ENCODE data around the gene TPST1.
"Not testable (repeated sequence)": the region's sequence is repeated elsewhere in the genome, so short reads cannot be mapped to it uniquely, and the experiment has no call there.

TPST1 gene

DNA sequence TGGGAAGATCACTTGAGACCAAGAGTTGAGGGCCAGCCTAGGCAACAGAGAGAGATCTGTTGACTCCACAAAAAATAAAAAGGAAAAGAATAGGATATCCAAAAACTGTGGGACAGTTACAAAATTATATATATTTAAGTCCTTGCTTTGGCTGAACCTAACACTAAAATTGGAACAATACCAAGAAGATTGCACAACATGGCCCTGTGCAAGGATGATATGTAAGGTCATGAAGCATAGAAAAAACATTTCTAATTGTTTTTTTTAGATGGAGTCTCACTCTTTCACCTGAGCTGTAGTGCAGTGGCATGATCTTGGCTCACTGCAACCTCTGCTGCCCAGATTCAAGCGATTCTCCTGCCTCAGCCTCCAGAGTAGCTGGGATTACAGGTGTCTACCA is 139.0 kb downstream of the TPST1 start:
- Histone ChIP-seq H3K27me3 (replicated peaks; ENCODE audit: control insufficient read depth, insufficient read depth, low read length) (no peaks in the 10 kb centered on the region), H3K9ac (ENCODE audit: low read length) (no peak overlapping the region), H3K36me3 (ENCODE audit: control insufficient read depth, insufficient read depth, low read length, severe bottlenecking) (no peaks in the 10 kb centered on the region), H3K4me1 (ENCODE audit: control insufficient read depth, insufficient read depth, low read length) (peaks cover 21% of the 10 kb centered on the region), H3K4me3 (ENCODE audit: low read length) (no peak overlapping the region), H3K9me3 (ENCODE audit: control insufficient read depth, low read length) (peaks cover 5% of the 10 kb centered on the region)
- DNase-seq (ENCODE audit: low read depth): peak; percentile 58

GRCh38 chr7:66348531-66348930 is 143.4 kb downstream of the TPST1 start:
- Histone ChIP-seq H3K36me3 (ENCODE audit: control insufficient read depth, insufficient read depth, low read length, severe bottlenecking) (no peaks in the 10 kb centered on the region), H3K27me3 (replicated peaks; ENCODE audit: control insufficient read depth, insufficient read depth, low read length) (no peaks in the 10 kb centered on the region), H3K9ac (ENCODE audit: low read length) (no peak overlapping the region), H3K9me3 (ENCODE audit: control insufficient read depth, low read length) (no peaks in the 10 kb centered on the region), H3K4me3 (ENCODE audit: low read length) (no peak overlapping the region), H3K4me1 (ENCODE audit: control insufficient read depth, insufficient read depth, low read length) (peaks cover 38% of the 10 kb centered on the region)
- DNase-seq (ENCODE audit: low read depth): peak; percentile 55

DNA sequence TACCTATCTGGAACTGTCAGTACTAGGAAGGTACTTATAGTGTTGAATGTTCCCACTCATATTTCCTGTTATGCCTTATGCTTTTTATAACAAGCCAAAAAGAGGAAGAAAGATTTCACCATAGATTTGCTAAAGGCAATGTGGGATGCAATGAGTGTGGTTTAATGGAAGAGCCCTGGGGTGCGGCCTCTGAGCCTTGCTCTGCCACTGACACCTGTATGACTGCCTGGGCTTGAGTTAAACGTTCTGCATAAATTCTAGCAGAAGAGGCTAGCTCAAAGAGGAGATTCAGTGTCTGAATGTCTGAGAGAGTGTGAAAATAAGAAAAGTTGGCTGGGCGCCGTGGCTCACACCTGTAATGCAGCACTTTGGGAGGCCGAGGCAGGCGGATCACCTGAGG is 143.8 kb downstream of the TPST1 start:
- H3K4me1 ChIP-seq (ENCODE audit: control insufficient read depth, insufficient read depth, low read length): peaks cover 42% of the 10 kb centered on the region
- H3K27me3 ChIP-seq (replicated peaks; ENCODE audit: control insufficient read depth, insufficient read depth, low read length): no peaks in the 10 kb centered on the region
- no peak overlapping the region for H3K4me3 ChIP-seq (ENCODE audit: low read length)
- DNase-seq (ENCODE audit: low read depth): peak; percentile 25
- H3K36me3 ChIP-seq (ENCODE audit: control insufficient read depth, insufficient read depth, low read length, severe bottlenecking): no peaks in the 10 kb centered on the region
- no peaks in the 10 kb centered on the region for H3K9me3 ChIP-seq (ENCODE audit: control insufficient read depth, low read length)
- no peak overlapping the region for H3K9ac ChIP-seq (ENCODE audit: low read length)

GRCh38 chr7:66352071-66352470 is 146.9 kb downstream of the TPST1 start:
- no peaks in the 10 kb centered on the region for H3K27me3 ChIP-seq (replicated peaks; ENCODE audit: control insufficient read depth, insufficient read depth, low read length)
- no peak for DNase-seq (ENCODE audit: low read depth)
- peak overlapping the region; percentile 18 for H3K4me3 ChIP-seq (ENCODE audit: low read length)
- no peaks in the 10 kb centered on the region for H3K9me3 ChIP-seq (ENCODE audit: control insufficient read depth, low read length)
- no peaks in the 10 kb centered on the region for H3K36me3 ChIP-seq (ENCODE audit: control insufficient read depth, insufficient read depth, low read length, severe bottlenecking)
- H3K4me1 ChIP-seq (ENCODE audit: control insufficient read depth, insufficient read depth, low read length): peaks cover 37% of the 10 kb centered on the region
- H3K9ac ChIP-seq (ENCODE audit: low read length): peak overlapping the region; percentile 32

DNA sequence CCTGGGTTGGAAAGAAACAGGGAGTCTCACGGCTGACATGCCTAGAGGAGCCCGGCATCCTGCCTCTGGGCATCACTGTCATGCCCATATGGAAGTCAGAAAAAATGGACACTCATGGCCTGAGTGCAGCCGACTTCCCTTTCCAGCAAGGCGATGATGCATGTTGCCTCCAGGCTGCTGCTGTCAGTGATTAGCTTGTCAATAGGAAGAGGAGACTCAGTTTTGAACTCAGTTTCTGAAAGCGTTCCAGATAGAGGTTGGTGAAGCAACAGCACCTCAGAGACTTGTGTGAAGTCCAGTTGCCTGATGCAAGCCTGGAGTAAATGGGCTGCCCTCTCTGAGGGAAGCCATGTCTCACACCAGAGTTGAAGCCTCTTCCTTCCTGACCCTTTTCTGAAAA is 148.4 kb downstream of the TPST1 start:
- peaks cover 3% of the 10 kb centered on the region for H3K36me3 ChIP-seq (ENCODE audit: control insufficient read depth, insufficient read depth, low read length, severe bottlenecking)
- H3K4me3 ChIP-seq (ENCODE audit: low read length): no peak overlapping the region
- H3K4me1 ChIP-seq (ENCODE audit: control insufficient read depth, insufficient read depth, low read length): peaks cover 31% of the 10 kb centered on the region
- no peaks in the 10 kb centered on the region for H3K9me3 ChIP-seq (ENCODE audit: control insufficient read depth, low read length)
- peak; percentile 61 for DNase-seq (ENCODE audit: low read depth)
- no peak overlapping the region for H3K9ac ChIP-seq (ENCODE audit: low read length)
- H3K27me3 ChIP-seq (replicated peaks; ENCODE audit: control insufficient read depth, insufficient read depth, low read length): no peaks in the 10 kb centered on the region

- DNase-seq (ENCODE audit: low read depth): no peak
- peaks cover 15% of the 10 kb centered on the region for H3K36me3 ChIP-seq (ENCODE audit: control insufficient read depth, insufficient read depth, low read length, severe bottlenecking)
- H3K9me3 ChIP-seq (ENCODE audit: control insufficient read depth, low read length): no peaks in the 10 kb centered on the region
- H3K9ac ChIP-seq (ENCODE audit: low read length): no peak overlapping the region
- no peaks in the 10 kb centered on the region for H3K27me3 ChIP-seq (replicated peaks; ENCODE audit: control insufficient read depth, insufficient read depth, low read length)
- H3K4me3 ChIP-seq (ENCODE audit: low read length): no peak overlapping the region
- H3K4me1 ChIP-seq (ENCODE audit: control insufficient read depth, insufficient read depth, low read length): peaks cover 25% of the 10 kb centered on the region
Measured at GRCh38 chr7:66355756-66356155, 150.6 kb downstream of the TPST1 start.

GRCh38 chr7:66356277-66356721 is 151.2 kb downstream of the TPST1 start:
- Histone ChIP-seq H3K27me3 (replicated peaks; ENCODE audit: control insufficient read depth, insufficient read depth, low read length) (no peaks in the 10 kb centered on the region), H3K4me3 (ENCODE audit: low read length) (no peak overlapping the region), H3K36me3 (ENCODE audit: control insufficient read depth, insufficient read depth, low read length, severe bottlenecking) (peaks cover 19% of the 10 kb centered on the region), H3K4me1 (ENCODE audit: control insufficient read depth, insufficient read depth, low read length) (peaks cover 25% of the 10 kb centered on the region), H3K9ac (ENCODE audit: low read length) (no peak overlapping the region), H3K9me3 (ENCODE audit: control insufficient read depth, low read length) (no peaks in the 10 kb centered on the region)
- DNase-seq (ENCODE audit: low read depth): no peak

DNA sequence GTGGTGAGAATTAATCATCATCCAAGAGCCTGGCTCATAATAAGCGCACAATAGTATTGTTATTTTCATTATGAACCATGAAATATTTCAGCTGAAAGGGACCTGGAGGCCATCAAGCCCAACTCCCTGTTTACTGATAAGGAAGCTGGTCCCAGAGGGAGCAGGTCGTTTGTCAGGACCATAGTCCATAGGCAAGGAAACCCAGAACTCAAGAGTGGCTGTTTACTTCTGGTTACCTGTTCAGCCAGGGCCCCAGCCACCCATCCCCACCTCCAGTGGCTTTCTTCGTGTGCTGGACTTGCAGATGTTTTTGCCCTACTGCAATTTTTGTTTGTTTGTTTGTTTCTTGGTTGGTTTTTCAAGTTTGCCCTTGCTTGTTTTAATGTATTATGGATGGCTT is 152.0 kb downstream of the TPST1 start:
- no peak overlapping the region for H3K4me3 ChIP-seq (ENCODE audit: low read length)
- no peaks in the 10 kb centered on the region for H3K9me3 ChIP-seq (ENCODE audit: control insufficient read depth, low read length)
- peaks cover 21% of the 10 kb centered on the region for H3K4me1 ChIP-seq (ENCODE audit: control insufficient read depth, insufficient read depth, low read length)
- DNase-seq (ENCODE audit: low read depth): no peak
- no peaks in the 10 kb centered on the region for H3K27me3 ChIP-seq (replicated peaks; ENCODE audit: control insufficient read depth, insufficient read depth, low read length)
- peaks cover 19% of the 10 kb centered on the region for H3K36me3 ChIP-seq (ENCODE audit: control insufficient read depth, insufficient read depth, low read length, severe bottlenecking)
- no peak overlapping the region for H3K9ac ChIP-seq (ENCODE audit: low read length)

DNA sequence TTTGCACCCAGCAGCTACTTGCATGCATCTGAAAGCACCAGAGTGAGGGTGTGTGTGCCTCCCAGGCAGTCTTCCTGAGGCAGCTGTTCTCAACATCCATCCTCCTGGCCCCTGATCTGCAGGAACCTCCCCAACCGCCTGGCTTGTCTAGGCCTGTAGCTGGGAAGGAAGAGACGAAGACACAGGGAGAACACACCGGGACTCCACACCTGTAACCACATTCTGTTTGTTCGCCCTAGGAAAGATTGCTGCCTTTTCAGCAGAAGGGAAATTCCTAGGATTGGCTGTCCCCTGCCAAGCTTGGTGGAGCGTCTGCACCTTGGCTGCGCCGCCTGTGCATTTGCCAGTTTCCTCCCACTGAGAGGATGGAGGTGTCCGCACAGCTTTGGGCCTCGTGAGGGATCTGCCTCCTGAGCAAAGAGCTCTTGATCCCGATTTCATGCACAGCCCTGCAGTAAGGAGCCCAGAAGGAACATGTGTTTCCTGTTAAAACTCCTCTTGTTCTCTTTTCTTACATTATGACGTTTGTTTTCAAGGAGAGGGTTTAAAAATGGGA is 154.6 kb downstream of the TPST1 start:
- H3K4me1 ChIP-seq (ENCODE audit: control insufficient read depth, insufficient read depth, low read length): no peaks in the 10 kb centered on the region
- no peak overlapping the region for H3K9ac ChIP-seq (ENCODE audit: low read length)
- no peak overlapping the region for H3K4me3 ChIP-seq (ENCODE audit: low read length)
- peaks cover 19% of the 10 kb centered on the region for H3K36me3 ChIP-seq (ENCODE audit: control insufficient read depth, insufficient read depth, low read length, severe bottlenecking)
- H3K9me3 ChIP-seq (ENCODE audit: control insufficient read depth, low read length): no peaks in the 10 kb centered on the region
- no peaks in the 10 kb centered on the region for H3K27me3 ChIP-seq (replicated peaks; ENCODE audit: control insufficient read depth, insufficient read depth, low read length)
- DNase-seq (ENCODE audit: low read depth): peak; percentile 43

DNA sequence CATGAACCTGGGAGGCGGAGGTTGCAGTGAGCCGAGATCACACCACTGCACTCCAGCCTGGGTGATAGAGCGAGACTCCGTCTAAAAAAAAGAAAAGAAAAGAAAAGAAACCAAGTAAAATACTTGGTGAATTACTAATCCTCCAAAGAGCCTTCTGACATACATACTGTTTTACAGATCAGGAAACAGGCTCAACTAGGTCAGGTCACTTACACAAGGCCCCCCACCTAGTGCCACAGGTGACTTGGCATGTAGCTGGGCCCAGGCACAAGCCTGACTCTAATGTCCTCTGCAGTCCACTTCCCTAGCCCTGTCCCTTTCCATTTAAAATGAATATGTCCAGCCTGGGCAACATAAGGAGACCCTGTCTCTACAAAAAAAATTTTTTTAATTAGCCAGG is 157.0 kb downstream of the TPST1 start:
- Histone ChIP-seq H3K36me3 (ENCODE audit: control insufficient read depth, insufficient read depth, low read length, severe bottlenecking) (peaks cover 19% of the 10 kb centered on the region), H3K4me1 (ENCODE audit: control insufficient read depth, insufficient read depth, low read length) (no peaks in the 10 kb centered on the region), H3K9me3 (ENCODE audit: control insufficient read depth, low read length) (no peaks in the 10 kb centered on the region), H3K27me3 (replicated peaks; ENCODE audit: control insufficient read depth, insufficient read depth, low read length) (no peaks in the 10 kb centered on the region), H3K9ac (ENCODE audit: low read length) (no peak overlapping the region), H3K4me3 (ENCODE audit: low read length) (no peak overlapping the region)
- DNase-seq (ENCODE audit: low read depth): no peak

- Histone ChIP-seq H3K9me3 (ENCODE audit: control insufficient read depth, low read length) (no peaks in the 10 kb centered on the region), H3K4me1 (ENCODE audit: control insufficient read depth, insufficient read depth, low read length) (no peaks in the 10 kb centered on the region), H3K9ac (ENCODE audit: low read length) (no peak overlapping the region), H3K27me3 (replicated peaks; ENCODE audit: control insufficient read depth, insufficient read depth, low read length) (no peaks in the 10 kb centered on the region), H3K36me3 (ENCODE audit: control insufficient read depth, insufficient read depth, low read length, severe bottlenecking) (peaks cover 15% of the 10 kb centered on the region), H3K4me3 (ENCODE audit: low read length) (no peak overlapping the region)
- no peak for DNase-seq (ENCODE audit: low read depth)
Measured at GRCh38 chr7:66363635-66364034, 158.5 kb downstream of the TPST1 start.

- not testable (repeated sequence) for H3K4me3 ChIP-seq (ENCODE audit: low read length); H3K9ac ChIP-seq (ENCODE audit: low read length); H3K36me3 ChIP-seq (ENCODE audit: control insufficient read depth, insufficient read depth, low read length, severe bottlenecking); H3K27me3 ChIP-seq (replicated peaks; ENCODE audit: control insufficient read depth, insufficient read depth, low read length); H3K9me3 ChIP-seq (ENCODE audit: control insufficient read depth, low read length); DNase-seq (ENCODE audit: low read depth); H3K4me1 ChIP-seq (ENCODE audit: control insufficient read depth, insufficient read depth, low read length)
Measured at GRCh38 chr7:66365031-66365430, 159.9 kb downstream of the TPST1 start.

All from adipocyte (in vitro differentiated cells).